GM12872 (cell line): Measurements from ENCODE around the gene CYP11A1.

Experiments used
- TF ChIP-seq, protein P1 (sequence below): IDR thresholded peaks from 3 replicates; pipeline ENCODE4 v1.5.1; 2011; ENCODE audit warnings: low read depth, mild to moderate bottlenecking, low read length, moderate library complexity; ENCODE audit not compliant: insufficient read depth

CYP11A1 gene

DNA sequence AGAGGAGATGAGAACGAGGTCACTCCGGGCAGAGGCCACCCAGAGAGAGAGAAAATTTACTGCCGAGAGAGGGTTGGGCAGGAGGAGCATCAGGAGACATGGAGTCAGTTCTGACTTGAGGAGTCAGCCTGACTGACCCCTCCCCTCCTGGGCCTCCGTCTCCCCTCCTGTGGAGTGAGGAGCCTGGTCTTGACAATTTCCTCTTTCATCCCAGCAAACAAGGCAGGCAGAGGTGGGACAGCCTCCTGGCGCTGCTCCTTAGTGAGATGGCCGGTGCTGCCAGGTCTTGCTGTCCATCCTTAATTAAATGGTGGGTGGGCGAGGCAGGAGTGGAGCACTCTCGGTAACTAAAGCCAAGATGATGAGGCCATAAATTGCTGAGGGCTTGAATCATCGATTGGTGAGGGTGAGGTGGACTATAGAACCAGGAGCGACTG lies 60.6 kb downstream of the CYP11A1 start:
- TF ChIP-seq, protein P1, sequence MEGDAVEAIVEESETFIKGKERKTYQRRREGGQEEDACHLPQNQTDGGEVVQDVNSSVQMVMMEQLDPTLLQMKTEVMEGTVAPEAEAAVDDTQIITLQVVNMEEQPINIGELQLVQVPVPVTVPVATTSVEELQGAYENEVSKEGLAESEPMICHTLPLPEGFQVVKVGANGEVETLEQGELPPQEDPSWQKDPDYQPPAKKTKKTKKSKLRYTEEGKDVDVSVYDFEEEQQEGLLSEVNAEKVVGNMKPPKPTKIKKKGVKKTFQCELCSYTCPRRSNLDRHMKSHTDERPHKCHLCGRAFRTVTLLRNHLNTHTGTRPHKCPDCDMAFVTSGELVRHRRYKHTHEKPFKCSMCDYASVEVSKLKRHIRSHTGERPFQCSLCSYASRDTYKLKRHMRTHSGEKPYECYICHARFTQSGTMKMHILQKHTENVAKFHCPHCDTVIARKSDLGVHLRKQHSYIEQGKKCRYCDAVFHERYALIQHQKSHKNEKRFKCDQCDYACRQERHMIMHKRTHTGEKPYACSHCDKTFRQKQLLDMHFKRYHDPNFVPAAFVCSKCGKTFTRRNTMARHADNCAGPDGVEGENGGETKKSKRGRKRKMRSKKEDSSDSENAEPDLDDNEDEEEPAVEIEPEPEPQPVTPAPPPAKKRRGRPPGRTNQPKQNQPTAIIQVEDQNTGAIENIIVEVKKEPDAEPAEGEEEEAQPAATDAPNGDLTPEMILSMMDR: no peak

DNA sequence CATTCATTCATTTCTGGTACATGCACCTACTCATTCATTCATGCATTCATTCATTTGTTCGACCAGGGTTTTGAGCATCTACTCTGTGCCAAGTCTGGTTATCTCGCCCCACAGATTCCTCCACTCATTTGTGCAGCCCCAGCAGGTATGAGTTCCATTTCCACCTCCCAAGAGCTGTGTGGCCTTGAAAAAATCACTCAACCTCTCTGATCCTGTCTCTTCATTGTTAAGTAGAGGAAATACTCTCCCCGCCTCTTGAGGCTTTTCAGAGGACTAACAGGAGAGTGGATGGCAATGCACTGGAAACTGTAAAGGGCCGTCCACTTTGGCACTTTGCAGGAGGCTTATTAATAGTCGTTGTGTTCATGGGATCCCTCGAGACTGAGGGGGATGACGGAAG lies 61.8 kb downstream of the CYP11A1 start:
- TF ChIP-seq, protein P1: no peak

DNA sequence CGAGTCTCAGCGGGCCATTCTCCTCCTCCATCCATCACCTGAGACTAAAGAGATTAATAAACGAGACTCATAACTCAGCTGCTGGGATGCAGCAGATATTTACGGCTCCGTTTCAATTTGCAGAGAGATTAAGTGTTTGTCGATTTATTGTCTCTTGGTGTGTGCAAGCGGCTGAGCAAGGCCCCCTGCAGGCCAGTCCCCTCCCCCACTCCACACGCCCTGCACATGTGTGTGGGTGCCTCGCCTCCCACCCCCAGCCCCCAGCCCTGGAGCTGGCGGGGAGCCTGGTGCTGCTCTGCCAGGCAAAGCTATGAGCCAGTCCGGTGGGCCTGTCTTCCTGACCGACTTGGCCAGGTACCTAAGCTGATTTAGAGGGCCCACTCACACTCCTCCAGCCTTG lies 63.0 kb downstream of the CYP11A1 start:
- TF ChIP-seq, protein P1: no peak

DNA sequence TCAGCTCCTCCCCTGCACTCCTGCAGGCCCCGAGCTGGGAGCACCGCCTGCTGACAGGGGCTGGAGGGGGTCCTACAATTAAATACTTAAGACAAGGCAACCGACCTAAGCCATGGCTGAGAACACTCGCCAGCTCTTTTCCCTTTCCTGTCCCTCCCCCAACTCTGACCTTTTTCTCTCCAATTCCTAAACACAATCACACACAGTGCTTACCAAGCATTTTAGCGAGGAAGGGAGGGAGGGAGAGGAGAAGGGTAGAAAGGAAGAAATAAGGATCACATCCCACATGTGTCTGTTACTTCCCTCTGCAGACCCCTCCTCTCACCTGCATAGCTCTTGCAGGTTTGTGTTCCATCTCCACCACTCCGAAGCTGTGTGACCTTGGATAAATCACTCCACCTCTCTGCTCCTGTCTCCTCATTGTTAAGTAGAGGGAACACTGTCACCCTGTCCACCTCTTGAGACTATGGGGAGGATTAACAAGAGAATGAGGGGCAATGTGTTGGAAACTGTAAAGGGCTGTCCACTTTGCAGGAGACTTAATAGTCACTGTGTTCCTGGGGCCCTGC lies 63.6 kb downstream of the CYP11A1 start:
- TF ChIP-seq, protein P1: no peak

DNA sequence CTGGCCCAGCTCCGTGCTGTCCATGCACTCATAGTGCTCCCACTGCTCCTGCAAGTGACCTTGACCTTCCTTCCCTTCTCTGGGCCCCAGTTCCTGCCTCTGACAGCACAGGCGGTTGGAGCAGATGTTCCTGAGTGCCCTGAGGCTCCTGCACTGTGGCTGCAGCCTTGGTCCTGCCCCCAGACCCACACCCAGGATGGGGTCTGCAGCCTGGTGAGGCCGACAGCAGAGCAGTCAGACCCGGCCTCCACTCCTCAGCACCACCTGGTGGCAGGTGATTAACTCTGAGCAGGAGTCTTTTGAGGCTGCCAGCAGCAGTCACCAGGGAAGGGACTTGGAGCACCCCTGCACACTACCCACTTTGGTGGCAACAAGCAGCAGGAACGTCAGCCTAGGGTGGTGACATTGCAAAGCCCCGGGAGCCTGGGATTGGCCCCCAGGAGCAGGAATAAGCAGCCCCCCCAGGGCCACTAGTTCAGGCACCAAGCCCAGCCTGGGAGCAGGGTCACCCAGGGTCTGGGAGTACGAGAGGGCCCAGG lies 64.6 kb downstream of the CYP11A1 start:
- TF ChIP-seq, protein P1: peak; percentile 78

DNA sequence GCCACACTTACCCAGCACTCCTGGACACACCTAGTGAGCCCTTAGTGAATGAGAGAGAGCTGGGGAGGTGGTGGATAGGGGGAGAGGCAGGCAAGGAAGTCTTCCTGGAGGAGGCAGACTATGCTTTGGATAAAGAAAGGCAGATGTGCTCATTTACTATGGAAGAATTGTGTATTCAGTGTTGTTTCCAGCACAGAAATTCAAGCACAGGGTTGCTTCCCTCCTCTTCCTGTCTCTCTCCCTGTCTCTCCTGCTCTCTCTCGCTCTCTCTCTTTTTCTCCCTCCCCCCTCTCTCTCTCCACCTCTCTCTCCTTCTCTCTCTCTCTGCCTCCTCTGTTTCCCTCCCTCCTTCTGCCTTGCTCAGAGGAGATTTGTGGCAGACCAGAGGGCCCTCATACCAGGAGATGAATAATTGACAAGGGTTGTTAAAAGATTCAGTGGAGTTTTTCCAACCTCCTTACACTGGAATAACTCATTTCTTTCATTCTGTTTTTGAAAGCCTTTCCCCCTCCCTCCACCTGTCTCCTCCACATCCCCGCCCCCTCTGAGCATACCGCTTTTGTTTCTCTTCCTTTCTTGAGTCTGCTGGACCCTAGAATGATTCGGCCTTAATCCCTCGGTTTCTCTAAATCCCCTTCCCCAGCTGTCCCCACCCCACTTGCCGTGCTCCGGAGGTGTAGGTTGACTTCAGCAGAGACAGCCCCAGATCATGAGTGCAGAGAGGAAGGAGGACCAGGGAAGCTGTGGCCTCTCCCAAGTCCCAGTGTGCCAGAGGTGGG lies 65.7 kb downstream of the CYP11A1 start:
- TF ChIP-seq, protein P1: no peak

DNA sequence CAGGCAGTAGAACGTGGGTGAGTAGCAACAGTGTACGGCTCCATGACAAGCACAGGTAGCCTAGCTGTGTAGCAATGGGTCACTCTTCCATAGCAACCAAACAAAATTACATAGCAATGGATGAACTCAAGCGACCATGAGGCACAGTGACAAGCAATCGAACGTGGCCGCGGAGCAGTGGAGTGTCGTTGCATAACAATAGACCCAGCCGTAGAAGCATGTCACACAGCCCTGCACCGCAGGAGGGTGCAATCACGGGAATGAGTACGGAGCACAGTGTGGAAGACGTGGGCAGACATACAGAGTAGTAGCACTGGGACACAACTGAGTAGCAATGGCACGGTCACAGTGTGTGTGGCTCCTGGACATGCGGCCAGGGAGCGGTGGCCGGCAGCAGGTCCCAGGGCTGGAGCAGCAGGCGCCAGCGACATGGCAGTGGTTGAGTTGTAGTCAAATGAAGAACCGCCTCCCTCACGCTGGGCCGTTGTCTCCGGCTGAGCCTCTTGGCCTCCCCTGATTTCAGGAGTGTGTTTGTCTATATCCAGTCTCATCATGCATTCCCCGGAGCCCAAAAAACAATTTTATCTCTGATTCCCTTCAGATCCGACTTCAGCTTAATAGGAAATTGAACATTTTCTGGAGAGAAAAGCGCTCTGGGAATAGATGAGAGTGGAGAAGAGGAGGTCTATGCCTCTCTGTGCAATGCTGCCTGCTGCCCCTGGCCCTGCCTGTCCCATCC lies 67.2 kb downstream of the CYP11A1 start:
- TF ChIP-seq, protein P1: no peak
